GM19455 (cell line): ENCODE measurements around the gene ZNF804A.

ENCODE experiments used
- ATAC-seq: cut with Tn5 transposase; IDR thresholded peaks from one replicate; pipeline ENCODE4 v1.9.1; 2021; ENCODE audit not compliant: unreplicated experiment

Gene ZNF804A

DNA sequence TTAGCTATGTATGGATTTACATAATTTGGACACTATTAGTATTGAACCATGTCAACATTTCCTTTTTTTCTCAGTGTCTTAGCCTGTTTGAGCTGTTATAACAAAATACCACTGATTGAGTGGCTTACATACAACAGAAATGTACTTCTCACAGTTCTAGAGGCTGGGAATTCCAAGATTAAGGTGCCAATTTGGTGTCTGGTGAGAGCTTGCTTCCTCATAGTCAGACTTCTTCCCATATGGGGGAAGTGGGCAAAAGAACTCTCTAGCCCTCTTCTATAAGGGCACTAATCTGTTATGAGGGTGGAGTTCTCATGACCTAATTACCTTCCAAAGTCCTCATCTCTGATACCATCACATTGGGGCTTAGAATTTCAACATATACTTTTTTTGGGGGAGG, 12.6 kb downstream of the ZNF804A start:
- no peak for ATAC-seq

GRCh38 chr2:184611361-184612085, 13.2 kb downstream of the ZNF804A start:
- ATAC-seq = no peak

DNA sequence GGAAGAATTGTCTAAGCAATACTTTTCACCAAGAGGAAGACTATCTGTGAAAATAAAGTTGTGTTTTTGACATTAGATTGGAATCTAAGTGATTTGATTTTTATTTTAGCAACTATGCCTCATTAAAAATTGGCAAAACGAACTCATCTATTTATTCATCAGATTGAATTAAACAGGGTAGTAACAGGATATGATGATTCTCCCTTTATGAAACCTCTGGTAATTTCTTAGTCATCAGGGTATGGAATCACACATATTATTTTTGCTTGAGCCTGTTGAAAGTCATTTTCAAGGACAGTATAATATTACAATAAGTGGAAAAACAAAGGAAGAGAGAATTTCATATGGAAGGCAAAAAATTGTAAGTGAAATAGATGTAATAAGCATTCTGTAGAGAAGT, 22.0 kb downstream of the ZNF804A start:
- ATAC-seq = no peak

DNA sequence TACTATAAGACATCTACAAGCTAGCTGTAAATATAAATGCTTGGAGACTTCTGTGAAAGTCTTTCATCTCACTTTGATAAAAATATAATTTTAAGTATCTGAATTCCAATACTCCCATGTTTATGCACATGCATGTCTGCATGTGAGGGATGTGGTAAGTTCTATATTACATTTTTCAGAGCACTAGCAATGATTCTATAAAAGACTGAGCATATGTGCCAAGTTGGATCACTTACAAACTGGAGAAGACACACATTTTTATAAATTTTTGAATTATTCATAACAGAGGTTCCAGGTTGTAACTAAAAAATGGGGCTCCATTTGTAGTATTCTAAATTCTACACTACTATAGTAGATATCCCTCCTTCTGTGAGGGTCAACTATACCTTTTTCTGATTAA, 26.0 kb downstream of the ZNF804A start:
- no peak for ATAC-seq

DNA sequence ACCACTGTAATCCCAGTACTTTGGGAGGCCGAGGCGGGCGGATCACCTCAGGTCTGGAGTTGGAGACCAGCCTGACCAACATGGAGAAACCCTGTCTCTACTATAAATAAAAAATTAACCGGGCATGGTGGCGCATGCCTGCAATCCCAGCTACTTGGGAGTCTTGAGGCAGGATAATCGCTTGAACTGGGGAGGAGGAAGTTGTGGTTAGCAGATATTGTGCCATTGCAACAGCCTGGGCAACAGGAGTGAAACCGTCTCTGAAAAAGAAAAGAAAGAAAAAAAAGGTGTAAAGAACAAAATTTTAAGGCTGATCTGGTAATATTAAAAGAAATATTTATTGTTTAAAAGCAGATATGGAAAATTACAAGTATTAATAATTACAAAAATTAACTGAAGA, 29.7 kb downstream of the ZNF804A start:
- no peak for ATAC-seq

GRCh38 chr2:184633726-184634125, 35.4 kb downstream of the ZNF804A start:
- no peak for ATAC-seq

DNA sequence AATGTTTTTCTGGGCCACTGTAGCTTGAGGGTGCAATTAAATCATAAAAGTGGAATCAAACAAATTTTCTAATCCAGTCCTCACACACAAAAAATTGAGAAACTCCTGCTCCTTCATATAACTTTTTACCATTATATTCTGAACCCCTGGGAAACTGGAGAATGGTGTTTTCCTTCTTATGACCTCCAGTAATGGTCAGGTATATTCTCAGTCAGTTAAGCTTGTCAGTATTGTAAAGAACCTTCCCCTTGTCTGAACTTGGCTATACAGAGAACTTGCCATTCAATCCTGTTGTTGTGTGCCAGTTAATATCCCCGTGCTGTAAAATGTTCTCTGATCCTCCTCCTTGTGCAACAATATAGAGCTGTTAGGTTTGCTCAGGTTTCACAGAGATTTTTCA, 39.5 kb downstream of the ZNF804A start:
- ATAC-seq = no peak

DNA sequence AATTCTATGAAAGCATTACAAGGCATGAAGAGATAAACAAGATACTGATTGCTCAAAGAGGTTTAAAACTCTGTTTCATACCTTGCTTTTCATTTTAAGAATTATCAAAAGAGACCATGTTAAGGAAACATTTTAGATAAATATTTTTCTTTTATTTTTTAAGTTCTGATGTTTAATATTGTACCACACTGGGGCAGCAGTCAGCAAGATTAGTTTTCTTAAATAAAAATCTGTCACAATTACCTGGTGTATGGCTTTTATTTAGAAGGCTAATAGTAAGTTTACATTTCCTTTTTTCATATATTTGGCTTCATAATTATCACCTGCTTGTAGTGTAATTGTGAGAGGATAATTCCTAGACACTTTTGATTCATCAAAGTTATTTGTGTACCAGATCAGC, 46.4 kb downstream of the ZNF804A start:
- no peak for ATAC-seq

DNA sequence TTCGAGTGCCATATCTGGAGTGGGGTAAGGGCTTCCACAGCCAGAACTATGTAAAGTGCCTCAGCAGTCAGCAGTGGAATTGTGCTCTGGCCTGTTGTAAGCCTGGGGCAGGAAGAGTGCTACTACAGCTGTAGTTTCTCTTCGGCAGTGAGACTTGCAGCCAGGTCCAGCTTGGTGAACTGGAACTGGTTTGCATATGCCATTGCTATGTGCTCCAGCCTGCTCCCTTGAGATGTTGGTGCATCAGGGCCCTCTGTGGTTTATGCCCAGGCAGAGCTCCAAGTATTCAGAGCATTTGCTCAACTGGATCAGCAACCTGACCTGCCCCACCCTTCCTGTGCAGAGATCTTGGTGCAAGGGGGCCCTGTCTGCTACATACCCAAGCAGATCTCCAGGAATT, 47.8 kb downstream of the ZNF804A start:
- ATAC-seq = no peak

- ATAC-seq = no peak
Observed at GRCh38 chr2:184646593-184646992, 48.3 kb downstream of the ZNF804A start.

DNA sequence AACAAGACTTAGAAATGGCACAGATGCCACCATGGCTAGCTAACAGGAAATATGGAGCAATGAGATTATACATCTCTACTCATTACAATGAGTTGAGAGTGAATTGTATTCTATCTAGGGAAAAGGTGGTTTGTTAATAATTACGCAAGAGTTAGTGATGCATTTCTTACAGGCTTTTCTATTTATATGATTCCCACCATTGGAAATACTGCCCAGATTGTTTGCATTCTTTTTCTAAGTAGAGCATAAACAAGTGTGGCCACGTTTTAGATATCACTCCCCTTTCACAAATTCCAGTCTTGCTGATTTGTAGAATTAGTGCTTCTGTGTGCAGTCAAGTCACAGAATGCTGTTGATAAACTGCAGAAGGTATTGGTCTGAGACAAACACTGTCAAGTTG, 56.6 kb downstream of the ZNF804A start:
- no peak for ATAC-seq

GRCh38 chr2:184677171-184677570, 78.8 kb downstream of the ZNF804A start:
- no peak for ATAC-seq

- ATAC-seq = no peak
Observed at GRCh38 chr2:184679219-184680018, 81.1 kb downstream of the ZNF804A start.

DNA sequence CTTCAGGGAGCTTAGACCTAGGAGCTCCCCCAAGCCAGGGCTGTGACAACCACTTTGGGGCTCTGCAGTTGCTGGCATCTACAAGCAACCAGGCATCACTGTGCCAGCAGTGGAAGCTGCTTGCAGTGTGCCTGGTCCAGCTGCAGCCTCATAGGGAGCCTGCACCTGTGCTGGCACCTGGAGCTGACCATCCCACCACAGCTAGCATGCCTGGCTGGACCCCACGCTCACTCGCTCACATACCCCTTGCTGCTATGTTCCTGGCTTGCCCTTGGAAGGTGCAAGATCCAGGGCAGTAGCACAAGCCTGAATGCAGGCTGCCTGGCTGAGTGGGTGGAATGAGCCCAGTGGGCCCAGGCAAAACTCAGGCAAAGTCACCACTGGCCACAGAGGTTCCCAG, 82.5 kb downstream of the ZNF804A start:
- ATAC-seq = no peak

- no peak for ATAC-seq
Observed at GRCh38 chr2:184681642-184682321, 83.5 kb downstream of the ZNF804A start.

- no peak for ATAC-seq
Observed at GRCh38 chr2:184683911-184684310, 85.6 kb downstream of the ZNF804A start.

DNA sequence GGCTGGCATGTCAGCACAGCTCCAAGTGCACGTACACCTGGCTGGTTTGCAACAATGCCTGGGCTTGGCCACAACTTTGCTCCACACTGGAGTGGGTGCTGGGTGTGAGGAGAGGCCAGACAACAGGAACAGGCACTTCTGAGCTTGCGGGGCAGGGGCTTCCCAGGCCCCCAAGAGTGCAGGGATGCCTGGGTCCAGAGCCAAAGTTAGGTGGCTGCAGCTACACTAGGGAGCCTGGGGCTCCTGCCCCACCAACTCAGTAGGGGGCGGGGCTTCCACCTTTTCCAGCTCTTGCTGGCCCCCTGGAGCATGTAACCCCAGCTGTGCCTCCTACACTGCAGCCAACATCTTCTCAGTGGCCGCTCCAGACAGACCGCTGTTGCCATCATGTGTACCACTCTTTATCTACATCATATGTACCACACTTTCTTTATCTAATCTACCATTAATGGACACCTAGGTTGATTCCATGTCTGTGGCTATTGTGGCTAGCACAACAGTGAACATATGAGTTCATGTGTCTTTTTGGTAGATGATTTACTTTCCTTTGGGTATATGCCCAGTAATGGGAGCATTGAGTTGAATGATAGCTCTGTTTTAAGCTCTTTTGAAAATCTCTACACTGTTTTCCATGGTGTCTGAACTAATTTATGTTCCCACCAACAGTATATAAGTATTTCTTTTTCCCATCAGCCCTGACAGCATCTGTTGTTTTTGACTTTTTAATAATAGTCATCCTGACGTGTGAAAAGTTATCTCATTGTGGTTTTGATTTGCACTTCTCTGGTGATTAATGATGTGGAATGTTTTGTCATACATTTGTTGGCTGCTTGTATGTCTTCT, 87.9 kb downstream of the ZNF804A start:
- ATAC-seq = no peak

GRCh38 chr2:184689638-184690037, 91.3 kb downstream of the ZNF804A start:
- ATAC-seq = no peak

GRCh38 chr2:184692141-184692734, 93.9 kb downstream of the ZNF804A start:
- no peak for ATAC-seq

DNA sequence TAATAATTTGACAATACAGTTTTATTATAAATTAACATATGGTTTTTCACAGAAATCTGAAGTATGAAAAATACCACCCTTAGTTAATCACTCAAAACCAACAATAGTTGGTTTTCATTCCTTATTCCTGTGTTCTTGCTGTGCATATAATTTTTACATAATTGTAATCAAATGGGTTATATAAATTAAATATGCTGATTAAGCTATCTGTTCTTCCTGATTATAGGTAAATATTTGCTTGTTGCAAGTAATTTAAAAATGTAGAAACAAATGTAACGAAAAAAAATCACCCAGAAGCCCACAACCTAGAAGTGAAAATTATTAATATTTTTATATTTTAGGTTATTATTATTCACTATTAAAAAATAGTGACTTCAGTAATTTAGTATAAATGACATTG, 98.3 kb downstream of the ZNF804A start:
- ATAC-seq = no peak

DNA sequence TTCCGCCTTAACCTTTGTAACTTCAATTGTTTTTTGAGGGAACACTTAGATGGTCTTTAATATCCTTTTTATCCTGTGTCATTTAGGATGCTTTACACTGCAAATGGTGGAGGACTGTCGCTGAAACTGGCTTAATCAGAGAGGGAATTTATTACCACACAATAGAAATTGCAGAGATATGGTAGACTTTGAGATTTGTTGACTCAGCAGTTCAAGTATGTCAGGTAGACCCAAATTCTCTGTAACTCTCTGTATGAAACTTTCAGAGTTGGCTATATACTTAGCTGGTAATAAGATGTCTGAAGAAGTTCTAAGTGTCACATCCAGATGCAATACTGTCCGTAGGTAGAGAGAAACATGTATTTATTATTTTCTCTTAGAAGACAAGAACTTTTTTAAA, 100.1 kb downstream of the ZNF804A start:
- no peak for ATAC-seq
